ENCODE results near the gene SEMA4G. TPM values are rescaled to one million over a fixed set of nuclear protein-coding genes. Genes with fewer than 3 reads are reported as not detected.

The SEMA4G gene
- total and polyA plus RNA-seq, 2 of the 13 experiments (the other 11 are each of a cell fraction or from before 2014, with no cell fraction given), result 46.2 to 207 TPM

- TF ChIP-seq, protein P1, sequence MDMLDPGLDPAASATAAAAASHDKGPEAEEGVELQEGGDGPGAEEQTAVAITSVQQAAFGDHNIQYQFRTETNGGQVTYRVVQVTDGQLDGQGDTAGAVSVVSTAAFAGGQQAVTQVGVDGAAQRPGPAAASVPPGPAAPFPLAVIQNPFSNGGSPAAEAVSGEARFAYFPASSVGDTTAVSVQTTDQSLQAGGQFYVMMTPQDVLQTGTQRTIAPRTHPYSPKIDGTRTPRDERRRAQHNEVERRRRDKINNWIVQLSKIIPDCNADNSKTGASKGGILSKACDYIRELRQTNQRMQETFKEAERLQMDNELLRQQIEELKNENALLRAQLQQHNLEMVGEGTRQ (IDR thresholded peaks at IDR 0.05; ENCODE audit: low read depth, low read length), result no peak
- TF ChIP-seq, protein P1 (CRISPR knock-in tag; IDR thresholded peaks at IDR 0.05; ENCODE audit: borderline replicate concordance), result no peak
- TF ChIP-seq LRRFIP1 (CRISPR knock-in tag; conservative IDR thresholded peaks at IDR 0.05), result no peak
- no peak for TF ChIP-seq ATM (IDR thresholded peaks at IDR 0.05; ENCODE audit: borderline replicate concordance)
- no peak for TF ChIP-seq ZNF644 (CRISPR knock-in tag; IDR thresholded peaks at IDR 0.05; ENCODE audit: low read depth)
- TF ChIP-seq ZBTB3 (CRISPR knock-in tag; IDR thresholded peaks at IDR 0.05; ENCODE audit: borderline replicate concordance, low read depth), result no peak
- TF ChIP-seq ZNF18 (CRISPR knock-in tag; IDR thresholded peaks at IDR 0.05; ENCODE audit: insufficient replicate concordance), result no peak
- no peak for TF ChIP-seq ZNF563 (CRISPR knock-in tag; IDR thresholded peaks at IDR 0.05)
- no peak for TF ChIP-seq LCORL (IDR thresholded peaks at IDR 0.05)
- 0 out of 2 replicates have a peak, but pooled peaks have one; percentile 15 for TF ChIP-seq LCORL (CRISPR knock-in tag; IDR thresholded peaks at IDR 0.05)
- no peak for TF ChIP-seq FOXK1 (CRISPR knock-in tag; IDR thresholded peaks at IDR 0.05; ENCODE audit: borderline replicate concordance, low read depth)
- no peak for TF ChIP-seq ZSCAN29 (CRISPR knock-in tag; conservative IDR thresholded peaks at IDR 0.05)
- no peak for TF ChIP-seq CBFB (CRISPR knock-in tag; IDR thresholded peaks at IDR 0.05)
- no peak for TF ChIP-seq NFE2 (CRISPR knock-in tag; IDR thresholded peaks at IDR 0.05)
- peak; percentile 57; the same call in 1 of the 2 replicates for TF ChIP-seq CREM (IDR thresholded peaks at IDR 0.05)
- no peak for TF ChIP-seq CREM (CRISPR knock-in tag; IDR thresholded peaks at IDR 0.05)
- TF ChIP-seq CCAR2 (optimal IDR thresholded peaks at IDR 0.05; ENCODE audit: low read depth, low read length), result no peak
- no peak; the same call in 1 of the 2 replicates for TF ChIP-seq NAIF1 (CRISPR knock-in tag; IDR thresholded peaks at IDR 0.05; ENCODE audit: borderline replicate concordance)
- no peak for TF ChIP-seq CEBPB (IDR thresholded peaks at IDR 0.05; ENCODE audit: borderline replicate concordance, low read depth, low read length)
- TF ChIP-seq ZNF576 (CRISPR knock-in tag; IDR thresholded peaks at IDR 0.05), result no peak
- no peak for TF ChIP-seq ZNF274 (CRISPR knock-in tag; IDR thresholded peaks at IDR 0.05)
- peak; percentile 36 for TF ChIP-seq TEAD3 (CRISPR knock-in tag; optimal IDR thresholded peaks at IDR 0.05; ENCODE audit: borderline replicate concordance)
- TF ChIP-seq EEA1 (CRISPR knock-in tag; IDR thresholded peaks at IDR 0.05; ENCODE audit: borderline replicate concordance), result 0 out of 2 replicates have a peak, but pooled peaks have one; percentile 20
- no peak for TF ChIP-seq TRIM24 (CRISPR knock-in tag; IDR thresholded peaks at IDR 0.05)
- no peak for TF ChIP-seq NFKB2 (CRISPR knock-in tag; IDR thresholded peaks at IDR 0.05; ENCODE audit: borderline replicate concordance)
Measured at GRCh38 chr10:100970076-100970913, 991 bp downstream of the SEMA4G start (continued).
